OCI-LY7 (cell line): ENCODE results near the gene LCP2.

Experiments
- EZH2phosphoT487 ChIP-seq: fragments of 200-600 bp; sonication (generic); IDR thresholded peaks from 2 replicates; pipeline ENCODE4 v1.6.1; 2018; ENCODE audit warnings: low read depth, borderline replicate concordance, mild to moderate bottlenecking, mixed run types, antibody characterized with exemption, low read length, moderate library complexity, mixed read lengths
- TF ChIP-seq, protein P1 (sequence below): fragments of 200-600 bp; sonication (generic); conservative IDR thresholded peaks from 2 replicates; pipeline ENCODE4 v1.5.1; 2014; ENCODE audit warnings: mild to moderate bottlenecking, antibody characterized with exemption, low read length, moderate library complexity, mixed read lengths

DNA sequence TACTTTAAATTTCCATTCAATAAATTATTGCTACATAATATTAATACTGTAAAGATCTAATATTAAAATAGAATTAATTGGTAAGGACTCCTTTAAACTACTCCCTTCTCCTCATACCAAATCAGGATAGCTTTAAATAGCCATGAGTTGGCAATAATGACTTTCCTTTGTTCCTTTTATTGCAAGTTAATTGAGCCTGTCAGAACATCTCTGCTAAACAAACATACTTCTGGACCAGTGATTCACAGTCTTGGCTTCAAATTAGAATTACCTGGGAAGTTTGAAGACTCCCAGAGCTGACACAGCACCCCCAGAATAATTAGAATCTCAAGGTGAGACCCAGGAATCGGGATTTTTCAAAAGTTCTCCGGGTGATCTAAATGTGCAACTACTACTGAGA is 46.1 kb downstream of the LCP2 start:
- TF ChIP-seq, protein P1, sequence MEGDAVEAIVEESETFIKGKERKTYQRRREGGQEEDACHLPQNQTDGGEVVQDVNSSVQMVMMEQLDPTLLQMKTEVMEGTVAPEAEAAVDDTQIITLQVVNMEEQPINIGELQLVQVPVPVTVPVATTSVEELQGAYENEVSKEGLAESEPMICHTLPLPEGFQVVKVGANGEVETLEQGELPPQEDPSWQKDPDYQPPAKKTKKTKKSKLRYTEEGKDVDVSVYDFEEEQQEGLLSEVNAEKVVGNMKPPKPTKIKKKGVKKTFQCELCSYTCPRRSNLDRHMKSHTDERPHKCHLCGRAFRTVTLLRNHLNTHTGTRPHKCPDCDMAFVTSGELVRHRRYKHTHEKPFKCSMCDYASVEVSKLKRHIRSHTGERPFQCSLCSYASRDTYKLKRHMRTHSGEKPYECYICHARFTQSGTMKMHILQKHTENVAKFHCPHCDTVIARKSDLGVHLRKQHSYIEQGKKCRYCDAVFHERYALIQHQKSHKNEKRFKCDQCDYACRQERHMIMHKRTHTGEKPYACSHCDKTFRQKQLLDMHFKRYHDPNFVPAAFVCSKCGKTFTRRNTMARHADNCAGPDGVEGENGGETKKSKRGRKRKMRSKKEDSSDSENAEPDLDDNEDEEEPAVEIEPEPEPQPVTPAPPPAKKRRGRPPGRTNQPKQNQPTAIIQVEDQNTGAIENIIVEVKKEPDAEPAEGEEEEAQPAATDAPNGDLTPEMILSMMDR: no peak
- no peak for TF ChIP-seq EZH2phosphoT487
